Mesodermal cell (in vitro differentiated cells): ENCODE results near the gene CAPZA1. TPM values are rescaled to one million over a fixed set of nuclear protein-coding genes. Genes with fewer than 3 reads are reported as not detected.

Source experiments
- H3K27ac ChIP-seq: 2 replicates; pipeline ENCODE4 v1.7.0; 2013; ENCODE audit warnings: mild to moderate bottlenecking, low read depth, low read length, moderate library complexity; ENCODE audit not compliant: severe bottlenecking
- H3K36me3 ChIP-seq: 2 replicates; pipeline ENCODE4 v1.7.1; 2013; ENCODE audit warnings: mild to moderate bottlenecking, low read length, moderate library complexity; ENCODE audit not compliant: control insufficient read depth, insufficient read depth
- H3K4me1 ChIP-seq: one replicate; pipeline ENCODE4 v1.7.1; 2013; ENCODE audit warnings: mild to moderate bottlenecking, low read length; ENCODE audit not compliant: insufficient read depth, control insufficient read depth, poor library complexity, severe bottlenecking
- H3K4me3 ChIP-seq: 2 replicates; pipeline ENCODE4 v1.7.0; 2013; ENCODE audit warnings: low read length, control low read depth, mild to moderate bottlenecking; ENCODE audit not compliant: insufficient read depth, poor library complexity, severe bottlenecking; ENCODE audit errors: extremely low read depth
- H3K9me3 ChIP-seq: 2 replicates; pipeline ENCODE4 v1.7.1; 2013; ENCODE audit warnings: mild to moderate bottlenecking, low read length, moderate library complexity; ENCODE audit not compliant: control insufficient read depth
- WGBS, 2 experiments: methylation state at CpG; one replicate each; pipeline ENCODE4 v1.1.5; 2013; ENCODE audit warnings: missing lambda C conversion rate in 2 of 2; ENCODE audit not compliant: insufficient coverage in 2 of 2; 5-methylcytosine and 5-hydroxymethylcytosine counted together
- polyA plus RNA-seq, 2 experiments: library from polyadenylated mRNA; stranded (reverse); fragments of 50-300 nt; gene quantifications; one replicate each; pipeline ENCODE4 v1.2.3, GENCODE V29; 2013

CAPZA1 gene
- polyA plus RNA-seq (2013, experiment 1 of 2), result 145 TPM
- polyA plus RNA-seq (2013, experiment 2 of 2), result 155 TPM

DNA sequence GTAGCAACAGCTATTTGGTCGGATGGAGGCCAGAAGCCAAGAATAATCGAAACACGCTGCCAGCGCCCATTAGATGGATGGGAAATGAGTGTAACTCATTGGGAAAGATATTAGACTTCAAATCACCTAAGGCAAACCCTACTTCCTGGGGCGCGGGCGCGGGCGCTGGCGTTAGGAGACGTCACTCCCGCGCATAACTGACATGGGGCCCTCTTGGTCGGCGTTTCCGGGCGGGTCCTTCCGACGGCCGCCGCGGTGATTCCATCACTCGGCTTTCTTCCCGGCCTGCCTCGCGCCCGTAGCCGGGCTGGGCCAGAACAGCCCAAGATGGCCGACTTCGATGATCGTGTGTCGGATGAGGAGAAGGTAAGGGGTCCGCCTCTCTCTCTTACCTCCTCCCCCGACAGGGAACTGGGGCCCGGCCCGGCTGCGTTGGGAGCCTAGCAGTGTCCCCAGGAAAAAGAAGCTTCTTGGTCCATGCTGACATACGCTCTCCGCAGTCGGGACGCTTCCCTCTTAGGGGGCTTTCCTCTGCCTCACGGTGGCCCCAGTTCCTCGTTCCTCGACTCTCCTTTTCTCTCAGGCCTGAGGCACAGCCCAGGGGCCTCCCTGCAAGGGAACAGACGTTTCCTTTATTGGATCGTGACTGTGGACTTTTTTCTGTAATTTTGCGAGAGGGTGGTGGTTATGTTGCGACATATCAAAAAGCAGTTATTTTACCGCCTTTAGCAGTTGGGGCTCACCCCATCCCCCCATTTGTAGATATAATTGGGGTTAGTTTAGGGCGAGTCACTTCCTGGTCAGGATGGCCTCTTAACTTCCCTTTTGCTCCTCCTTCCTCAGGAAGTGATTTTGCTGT is at the start of gene CAPZA1:
CAPZA1 (plus strand) TSS at position 315 of the 859 bp plus-strand sequence; CDS start at position 328, 13 bp downstream.
- Histone ChIP-seq H3K4me3 (peak within 1 kb of the TSS; percentile 100), H3K4me1 (peaks cover 6% of the 10 kb centered on the region), H3K36me3 (peaks cover 24% of the 10 kb centered on the region), H3K27ac (peak within 1 kb of the TSS; percentile 98), H3K9me3 (no peaks in the 10 kb centered on the region)
- WGBS, 2 experiments, result 0% methylated on average over 32 to 36 of the region's 50 CpGs

DNA sequence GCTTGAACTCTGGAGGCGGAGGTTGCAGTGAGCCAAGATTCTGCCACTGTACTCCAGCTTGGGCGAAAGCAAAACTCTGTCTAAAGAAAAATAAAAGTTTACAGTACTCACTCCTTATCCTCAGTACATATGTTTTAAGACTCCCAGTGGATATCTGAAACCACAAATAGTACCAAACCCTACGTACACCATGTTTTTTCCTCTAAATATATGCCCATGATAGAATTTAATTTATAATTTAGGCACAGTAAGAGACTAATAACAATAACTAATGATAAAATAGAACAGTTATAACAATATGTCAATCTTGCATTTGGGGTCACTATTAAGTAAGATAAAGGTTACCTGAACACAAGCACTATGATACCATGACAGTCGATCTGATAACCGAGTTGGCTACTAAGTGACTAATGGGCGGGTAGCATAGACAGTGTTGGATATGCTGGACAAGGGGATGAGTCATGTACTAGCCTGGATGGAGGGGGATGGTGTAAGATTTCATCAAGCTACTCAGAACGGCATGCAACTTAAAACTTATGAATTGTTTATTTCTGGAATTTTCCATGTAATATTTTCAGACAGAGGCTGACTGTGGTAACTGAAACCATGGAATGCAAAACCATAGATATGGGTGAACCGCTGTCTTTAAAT is 44.4 kb upstream of the CAPZA1 start:
- Histone ChIP-seq H3K36me3 (peaks cover 65% of the 10 kb centered on the region), H3K9me3 (no peaks in the 10 kb centered on the region), H3K27ac (no peak overlapping the region), H3K4me3 (no peak overlapping the region), H3K4me1 (no peaks in the 10 kb centered on the region)
- WGBS, 2 experiments, result 92 to 94% methylated on average over 3 to 7 of the region's 8 CpGs

GRCh38 chr1:112576240-112576639 is 43.4 kb upstream of the CAPZA1 start:
- peaks cover 71% of the 10 kb centered on the region for H3K36me3 ChIP-seq
- WGBS, 2 experiments, result 100% methylated on average over 1 of the region's 3 CpGs; no CpG with 5 or more reads in 1 of the 2 experiments
- H3K27ac ChIP-seq, result no peak overlapping the region
- no peak overlapping the region for H3K4me3 ChIP-seq
- no peaks in the 10 kb centered on the region for H3K9me3 ChIP-seq
- H3K4me1 ChIP-seq, result no peaks in the 10 kb centered on the region

GRCh38 chr1:112579801-112580510 is 39.7 kb upstream of the CAPZA1 start:
- Histone ChIP-seq H3K36me3 (peaks cover 56% of the 10 kb centered on the region), H3K4me1 (no peaks in the 10 kb centered on the region), H3K4me3 (no peak overlapping the region), H3K27ac (no peak overlapping the region), H3K9me3 (no peaks in the 10 kb centered on the region)
- WGBS, 2 experiments, result 84 to 85% methylated on average over 3 to 4 of the region's 5 CpGs

DNA sequence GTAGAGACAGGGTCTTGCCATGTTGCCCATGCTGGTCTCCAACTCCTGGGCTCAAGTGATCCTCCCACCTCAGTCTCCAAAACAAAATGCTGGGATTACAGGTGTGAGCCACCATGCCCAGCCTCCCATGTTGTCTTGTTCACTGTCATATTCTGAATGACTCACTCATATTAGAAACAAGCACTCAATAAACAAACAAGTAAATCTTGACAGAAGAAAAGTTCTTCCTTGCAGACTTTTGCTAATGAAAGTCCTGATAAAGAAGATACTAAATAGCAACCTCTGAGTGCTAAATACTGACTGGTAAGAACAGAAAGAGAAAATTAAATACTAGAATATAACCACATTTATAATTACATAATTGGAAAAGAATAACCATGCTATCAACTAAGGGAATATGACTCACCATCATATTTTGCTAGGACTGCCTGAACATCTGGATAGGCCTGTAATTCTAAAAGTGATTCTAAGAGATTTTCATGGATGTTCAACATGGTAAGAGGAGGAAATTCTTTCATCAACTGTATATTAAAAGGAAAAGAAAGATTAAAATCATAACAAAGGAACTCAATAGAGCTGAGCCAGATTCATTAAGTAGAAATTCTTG is 37.9 kb upstream of the CAPZA1 start:
- Histone ChIP-seq H3K36me3 (peaks cover 48% of the 10 kb centered on the region), H3K27ac (no peak overlapping the region), H3K9me3 (no peaks in the 10 kb centered on the region), H3K4me1 (no peaks in the 10 kb centered on the region), H3K4me3 (no peak overlapping the region)

DNA sequence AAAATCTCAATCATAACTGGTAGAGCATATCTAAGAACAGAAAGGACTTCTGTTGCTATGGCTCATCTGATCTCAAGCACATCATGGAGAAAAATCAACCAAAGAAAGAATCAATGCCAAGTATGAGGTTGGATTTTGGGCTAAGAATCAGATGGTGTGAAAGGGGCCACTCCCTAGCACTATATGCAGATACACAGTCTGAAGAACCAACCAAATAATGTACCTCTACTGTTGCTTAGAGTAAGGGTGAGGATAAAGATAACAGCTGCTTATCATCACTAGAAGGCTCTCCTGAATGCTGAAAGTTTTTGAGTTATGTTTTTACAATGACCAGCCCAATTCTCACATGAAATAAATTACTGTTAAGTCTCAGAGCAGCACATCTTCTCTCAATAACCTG is 36.3 kb upstream of the CAPZA1 start:
- Histone ChIP-seq H3K9me3 (peaks cover 3% of the 10 kb centered on the region), H3K4me3 (no peak overlapping the region), H3K36me3 (peaks cover 37% of the 10 kb centered on the region)

DNA sequence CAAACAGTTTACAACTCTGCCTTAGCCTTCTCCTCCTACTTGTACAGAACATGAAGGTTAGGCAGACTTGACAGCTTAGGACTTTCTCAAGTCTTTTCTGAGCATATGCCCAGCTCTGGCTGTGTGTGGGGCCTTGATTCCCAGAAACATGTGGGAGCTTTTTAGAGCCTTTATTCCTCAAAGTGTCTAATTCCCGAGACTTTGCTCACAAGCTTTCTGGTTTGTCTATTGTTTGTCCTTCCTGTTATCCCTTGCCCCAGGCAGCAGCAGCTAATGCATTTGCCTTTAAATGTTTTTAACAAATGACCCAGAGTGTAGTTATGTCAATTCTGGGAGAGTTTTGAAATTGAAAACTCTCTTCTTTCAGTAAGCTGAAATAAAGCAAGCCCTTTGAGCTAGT is 29.9 kb upstream of the CAPZA1 start:
- Histone ChIP-seq H3K4me3 (no peak overlapping the region), H3K36me3 (peaks cover 37% of the 10 kb centered on the region), H3K27ac (no peak overlapping the region), H3K9me3 (peaks cover 17% of the 10 kb centered on the region), H3K4me1 (no peaks in the 10 kb centered on the region)
- WGBS, 2 experiments, result 100% methylated on average over 1 of the region's 1 CpG; no CpG with 5 or more reads in 1 of the 2 experiments

More for the DNA sequence above, 36.3 kb upstream of the CAPZA1 start:
- Histone ChIP-seq H3K27ac (no peak overlapping the region), H3K4me1 (no peaks in the 10 kb centered on the region)

DNA sequence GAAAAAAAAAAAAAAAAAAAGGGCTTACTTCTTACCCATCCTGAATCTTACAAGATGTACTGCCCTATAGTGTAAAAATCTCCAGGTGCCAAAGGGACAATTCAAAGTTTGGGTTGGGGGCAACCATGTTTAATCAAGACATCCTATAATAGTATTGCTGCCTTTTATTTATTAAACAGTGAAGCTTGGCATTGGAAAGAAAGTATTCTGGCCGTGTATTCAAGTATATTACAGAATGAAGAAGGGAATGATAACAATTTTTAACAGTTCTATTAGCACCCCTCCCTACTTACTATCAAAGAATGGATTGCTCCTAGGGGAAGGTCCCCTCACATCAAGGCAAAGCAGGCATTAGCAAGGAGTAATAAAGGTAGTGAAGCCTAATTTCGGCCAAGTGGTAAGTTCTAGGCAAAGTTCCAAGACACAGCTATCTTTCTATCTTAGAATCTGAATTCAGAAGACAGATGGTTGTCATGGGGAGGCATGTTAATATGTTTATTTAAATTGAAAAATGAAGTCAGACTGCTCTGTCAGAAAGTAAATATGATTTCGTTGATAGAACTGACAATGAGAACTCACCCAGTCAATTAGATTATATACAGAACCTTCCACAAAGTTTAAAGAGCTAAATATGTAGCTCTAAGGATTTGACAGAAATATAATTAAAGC is 25.3 kb upstream of the CAPZA1 start:
- Histone ChIP-seq H3K36me3 (peaks cover 44% of the 10 kb centered on the region), H3K4me1 (no peaks in the 10 kb centered on the region), H3K27ac (no peak overlapping the region), H3K4me3 (no peak overlapping the region), H3K9me3 (peaks cover 9% of the 10 kb centered on the region)
- WGBS, 2 experiments, result no CpG with 5 or more reads among the region's 3 CpGs

GRCh38 chr1:112599477-112599876 is 20.2 kb upstream of the CAPZA1 start:
- Histone ChIP-seq H3K4me1 (no peaks in the 10 kb centered on the region), H3K36me3 (peaks cover 65% of the 10 kb centered on the region), H3K9me3 (no peaks in the 10 kb centered on the region), H3K27ac (no peak overlapping the region), H3K4me3 (no peak overlapping the region)
- 100% methylated on average over 1 of the region's 4 CpGs; no CpG with 5 or more reads in 1 of the 2 experiments for WGBS, 2 experiments

GRCh38 chr1:112603012-112603411 is 16.6 kb upstream of the CAPZA1 start:
- H3K36me3 ChIP-seq, result peaks cover 74% of the 10 kb centered on the region
- no peak overlapping the region for H3K27ac ChIP-seq
- H3K4me1 ChIP-seq, result no peaks in the 10 kb centered on the region
- no CpG with 5 or more reads among the region's 2 CpGs for WGBS, 2 experiments
- H3K4me3 ChIP-seq, result no peak overlapping the region
- H3K9me3 ChIP-seq, result no peaks in the 10 kb centered on the region
